ENCODE results near the gene SHISAL1. TPM values are rescaled to one million over a fixed set of nuclear protein-coding genes. Genes with fewer than 3 reads are reported as not detected.

Gene SHISAL1
- total and polyA plus RNA-seq, 2 donors (not counting 1 experiment from before 2014, with no cell fraction given) = not detected

DNA sequence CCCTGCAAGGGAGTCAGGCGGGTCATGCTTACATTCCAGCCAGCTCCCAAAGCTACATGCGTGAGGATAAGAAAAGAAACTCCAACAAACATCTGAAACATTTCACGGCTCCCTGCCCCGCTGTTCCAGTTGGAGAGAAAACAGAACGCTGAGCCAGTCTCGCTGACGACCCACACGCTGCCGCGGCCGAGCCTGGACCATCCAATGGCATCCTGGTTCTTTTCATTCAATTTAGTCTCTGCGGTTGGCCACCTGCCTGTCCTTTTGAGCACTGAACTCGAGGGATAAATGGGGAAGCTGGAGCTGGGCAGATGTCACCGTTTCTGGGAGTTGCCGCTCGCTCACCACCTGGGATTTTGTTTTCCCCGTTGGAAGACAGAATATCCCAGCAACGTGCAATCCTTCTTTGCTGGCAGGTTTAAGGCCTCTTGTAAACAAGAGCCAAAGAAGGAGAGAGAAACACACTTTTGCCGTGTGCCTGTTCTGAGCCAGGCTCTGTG lies 45.3 kb upstream of the SHISAL1 start:
- no peak for ATAC-seq (ENCODE audit: low read depth)
- Histone ChIP-seq H3K27me3 (replicated peaks in 1 of 4; ENCODE audit: control extremely low read depth in 1 of 4, control insufficient read depth in 3 of 4, insufficient read depth in 4 of 4, low read length in 3 of 4) (peaks cover 0 to 11% (median 0%) of the 10 kb centered on the region in 4 experiments), H3K4me1 (ENCODE audit: control insufficient read depth in 2 of 2, insufficient read depth in 2 of 2, low read length in 2 of 2) (no peaks in the 10 kb centered on the region), H3K9me3 (ENCODE audit: control extremely low read depth in 1 of 3, control insufficient read depth in 2 of 3, insufficient read depth in 1 of 3, low read length in 2 of 3) (no peaks in the 10 kb centered on the region), H3K9ac (ENCODE audit: low read length) (no peak overlapping the region), H3K4me2 (replicated peaks; ENCODE audit: low read depth, low read length, poor library complexity, severe bottlenecking) (no peak overlapping the region), H2AFZ (ENCODE audit: insufficient read depth, low read depth, low read length, poor library complexity, severe bottlenecking) (no peak overlapping the region), H3K79me2 (ENCODE audit: control insufficient read depth, insufficient read depth, low read length) (no peaks in the 10 kb centered on the region), H3K4me3 (ENCODE audit: control extremely low read depth in 1 of 5, extremely low read depth in 1 of 5, insufficient read depth in 1 of 5, low read depth in 2 of 5, low read length in 4 of 5) (no peak overlapping the region), H3K27ac (ENCODE audit: low read length in 2 of 2) (no peak overlapping the region), H4K20me1 (ENCODE audit: control insufficient read depth, insufficient read depth, low read length, poor library complexity, severe bottlenecking) (no peaks in the 10 kb centered on the region), H3K36me3 (replicated peaks in 1 of 2; ENCODE audit: control extremely low read depth in 1 of 2, control insufficient read depth in 1 of 2, extremely low read depth in 1 of 2, insufficient read depth in 2 of 2, low read length in 1 of 2) (no peaks in the 10 kb centered on the region)
- TF ChIP-seq, protein P1, sequence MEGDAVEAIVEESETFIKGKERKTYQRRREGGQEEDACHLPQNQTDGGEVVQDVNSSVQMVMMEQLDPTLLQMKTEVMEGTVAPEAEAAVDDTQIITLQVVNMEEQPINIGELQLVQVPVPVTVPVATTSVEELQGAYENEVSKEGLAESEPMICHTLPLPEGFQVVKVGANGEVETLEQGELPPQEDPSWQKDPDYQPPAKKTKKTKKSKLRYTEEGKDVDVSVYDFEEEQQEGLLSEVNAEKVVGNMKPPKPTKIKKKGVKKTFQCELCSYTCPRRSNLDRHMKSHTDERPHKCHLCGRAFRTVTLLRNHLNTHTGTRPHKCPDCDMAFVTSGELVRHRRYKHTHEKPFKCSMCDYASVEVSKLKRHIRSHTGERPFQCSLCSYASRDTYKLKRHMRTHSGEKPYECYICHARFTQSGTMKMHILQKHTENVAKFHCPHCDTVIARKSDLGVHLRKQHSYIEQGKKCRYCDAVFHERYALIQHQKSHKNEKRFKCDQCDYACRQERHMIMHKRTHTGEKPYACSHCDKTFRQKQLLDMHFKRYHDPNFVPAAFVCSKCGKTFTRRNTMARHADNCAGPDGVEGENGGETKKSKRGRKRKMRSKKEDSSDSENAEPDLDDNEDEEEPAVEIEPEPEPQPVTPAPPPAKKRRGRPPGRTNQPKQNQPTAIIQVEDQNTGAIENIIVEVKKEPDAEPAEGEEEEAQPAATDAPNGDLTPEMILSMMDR (IDR thresholded peaks at IDR 0.05) = no peak
- no peak for TF ChIP-seq EZH2 (IDR thresholded peaks at IDR 0.05; ENCODE audit: borderline replicate concordance, insufficient read depth, low read depth, low read length, poor library complexity, severe bottlenecking)
- Mint-ChIP-seq H3K4me3 (no peak overlapping the region), H3K9me3 (ENCODE audit: insufficient read depth) (no peaks in the 10 kb centered on the region), H3K4me1 (no peaks in the 10 kb centered on the region), H3K27me3 (peaks cover 25% of the 10 kb centered on the region), H3K27ac (no peak overlapping the region)
- ChIA-PET CTCF (interaction anchor here (1.8 kb wide), 1 partner anchor 364 kb away, joined by 5 read pairs; no protein-coding TSS in a partner anchor), POLR2A (no interaction called here)
- no peak for DNase-seq
- WGBS (ENCODE audit: insufficient coverage) = 74% methylated on average over 18 of the region's 19 CpGs
- intact Hi-C loops (cut with micrococcal nuclease) = no loop called here

DNA sequence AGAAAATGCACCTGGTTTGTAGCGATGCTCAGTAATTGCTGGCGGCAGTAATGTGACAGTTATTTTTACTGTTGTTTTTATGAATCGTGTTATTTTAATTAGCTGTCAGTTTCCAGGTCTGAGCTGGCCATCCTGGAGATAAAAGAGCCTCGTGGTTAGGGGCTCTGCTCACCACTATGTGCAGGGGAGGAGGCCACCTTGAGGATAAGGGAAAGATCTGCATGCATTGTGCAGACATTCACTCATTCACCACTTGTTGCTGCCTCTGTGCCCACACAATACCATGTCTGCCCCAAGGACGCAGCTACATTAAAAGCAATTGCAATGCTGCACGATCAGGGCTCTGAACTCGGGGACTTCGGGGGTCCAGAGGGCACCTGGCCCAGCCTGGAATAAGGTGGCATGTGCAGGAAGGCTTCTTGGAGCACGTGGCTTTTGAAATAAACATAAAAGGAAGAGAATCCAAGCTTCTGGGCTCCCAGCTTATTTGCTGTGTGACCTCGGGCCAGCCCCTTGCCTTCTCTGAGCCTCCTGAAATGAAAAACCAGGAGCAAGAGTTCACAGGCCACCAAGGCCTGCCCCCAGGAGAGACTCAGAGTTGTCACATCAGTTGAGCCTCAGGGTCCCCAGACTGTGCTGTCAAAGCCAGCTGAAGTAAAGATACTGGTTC lies 44.7 kb upstream of the SHISAL1 start:
- 64% methylated on average over 8 of the region's 10 CpGs for WGBS (ENCODE audit: insufficient coverage)
- Histone ChIP-seq H3K4me2 (replicated peaks; ENCODE audit: low read depth, low read length, poor library complexity, severe bottlenecking) (no peak overlapping the region), H3K27ac (ENCODE audit: low read length in 2 of 2) (no peak overlapping the region), H4K20me1 (ENCODE audit: control insufficient read depth, insufficient read depth, low read length, poor library complexity, severe bottlenecking) (no peaks in the 10 kb centered on the region), H3K79me2 (ENCODE audit: control insufficient read depth, insufficient read depth, low read length) (no peaks in the 10 kb centered on the region), H3K27me3 (replicated peaks in 1 of 4; ENCODE audit: control extremely low read depth in 1 of 4, control insufficient read depth in 3 of 4, insufficient read depth in 4 of 4, low read length in 3 of 4) (peaks cover 0 to 11% (median 0%) of the 10 kb centered on the region in 4 experiments), H3K4me3 (ENCODE audit: control extremely low read depth in 1 of 5, extremely low read depth in 1 of 5, insufficient read depth in 1 of 5, low read depth in 2 of 5, low read length in 4 of 5) (no peak overlapping the region), H3K9me3 (ENCODE audit: control extremely low read depth in 1 of 3, control insufficient read depth in 2 of 3, insufficient read depth in 1 of 3, low read length in 2 of 3) (no peaks in the 10 kb centered on the region), H3K4me1 (ENCODE audit: control insufficient read depth in 2 of 2, insufficient read depth in 2 of 2, low read length in 2 of 2) (no peaks in the 10 kb centered on the region), H3K9ac (ENCODE audit: low read length) (no peak overlapping the region), H2AFZ (ENCODE audit: insufficient read depth, low read depth, low read length, poor library complexity, severe bottlenecking) (no peak overlapping the region), H3K36me3 (replicated peaks in 1 of 2; ENCODE audit: control extremely low read depth in 1 of 2, control insufficient read depth in 1 of 2, extremely low read depth in 1 of 2, insufficient read depth in 2 of 2, low read length in 1 of 2) (no peaks in the 10 kb centered on the region)
- intact Hi-C loops (cut with micrococcal nuclease) = no loop called here
- Mint-ChIP-seq H3K9me3 (ENCODE audit: insufficient read depth) (no peaks in the 10 kb centered on the region), H3K4me3 (no peak overlapping the region), H3K27ac (no peak overlapping the region), H3K4me1 (no peaks in the 10 kb centered on the region), H3K27me3 (peaks cover 25% of the 10 kb centered on the region)
- ChIA-PET CTCF (interaction anchor here (1.8 kb wide), 1 partner anchor 364 kb away, joined by 5 read pairs; no protein-coding TSS in a partner anchor), POLR2A (no interaction called here)
- ATAC-seq (ENCODE audit: low read depth) = no peak
- DNase-seq = no peak
- TF ChIP-seq, protein P1 (IDR thresholded peaks at IDR 0.05) = no peak
- no peak for TF ChIP-seq EZH2 (IDR thresholded peaks at IDR 0.05; ENCODE audit: borderline replicate concordance, insufficient read depth, low read depth, low read length, poor library complexity, severe bottlenecking)
